Hepatocyte (in vitro differentiated cells): ENCODE measurements around the gene KIF2A.

Experiments used
- CTCF ChIP-seq: fragments of 200-600 bp; sonication (generic); IDR thresholded peaks from 2 replicates; pipeline ENCODE4 v1.5.1; 2016; ENCODE audit warnings: antibody characterized with exemption, mild to moderate bottlenecking; ENCODE audit not compliant: poor library complexity
- EZH2 ChIP-seq: fragments of 200-600 bp; sonication (generic); IDR thresholded peaks from 2 replicates; pipeline ENCODE4 v1.6.1; 2016; ENCODE audit warnings: antibody characterized with exemption, mild to moderate bottlenecking, borderline replicate concordance
- EZH2phosphoT487 ChIP-seq: fragments of 200-600 bp; sonication (generic); IDR thresholded peaks from one replicate; pipeline ENCODE4 v1.6.1; 2018; ENCODE audit warnings: antibody characterized with exemption, mild to moderate bottlenecking, low read depth, moderate library complexity; ENCODE audit not compliant: unreplicated experiment, severe bottlenecking

GRCh38 chr5:62340392-62340791 is 34.4 kb downstream of the KIF2A start:
- TF ChIP-seq CTCF (peak; percentile 19), EZH2 (no peak), EZH2phosphoT487 (no peak)
